Hepatocyte (in vitro differentiated cells): ENCODE measurements around the gene TCOF1.

Source experiments
- EZH2 ChIP-seq: fragments of 200-600 bp; sonication (generic); IDR thresholded peaks from 2 replicates; pipeline ENCODE4 v1.6.1; 2016; ENCODE audit warnings: antibody characterized with exemption, mild to moderate bottlenecking, borderline replicate concordance
- TF ChIP-seq, protein P1 (sequence below): fragments of 200-600 bp; sonication (generic); IDR thresholded peaks from 2 replicates; pipeline ENCODE4 v1.5.1; 2016; ENCODE audit warnings: antibody characterized with exemption, mild to moderate bottlenecking; ENCODE audit not compliant: poor library complexity

GRCh38 chr5:150341331-150341730, 16.2 kb upstream of the TCOF1 start:
- TF ChIP-seq, protein P1, sequence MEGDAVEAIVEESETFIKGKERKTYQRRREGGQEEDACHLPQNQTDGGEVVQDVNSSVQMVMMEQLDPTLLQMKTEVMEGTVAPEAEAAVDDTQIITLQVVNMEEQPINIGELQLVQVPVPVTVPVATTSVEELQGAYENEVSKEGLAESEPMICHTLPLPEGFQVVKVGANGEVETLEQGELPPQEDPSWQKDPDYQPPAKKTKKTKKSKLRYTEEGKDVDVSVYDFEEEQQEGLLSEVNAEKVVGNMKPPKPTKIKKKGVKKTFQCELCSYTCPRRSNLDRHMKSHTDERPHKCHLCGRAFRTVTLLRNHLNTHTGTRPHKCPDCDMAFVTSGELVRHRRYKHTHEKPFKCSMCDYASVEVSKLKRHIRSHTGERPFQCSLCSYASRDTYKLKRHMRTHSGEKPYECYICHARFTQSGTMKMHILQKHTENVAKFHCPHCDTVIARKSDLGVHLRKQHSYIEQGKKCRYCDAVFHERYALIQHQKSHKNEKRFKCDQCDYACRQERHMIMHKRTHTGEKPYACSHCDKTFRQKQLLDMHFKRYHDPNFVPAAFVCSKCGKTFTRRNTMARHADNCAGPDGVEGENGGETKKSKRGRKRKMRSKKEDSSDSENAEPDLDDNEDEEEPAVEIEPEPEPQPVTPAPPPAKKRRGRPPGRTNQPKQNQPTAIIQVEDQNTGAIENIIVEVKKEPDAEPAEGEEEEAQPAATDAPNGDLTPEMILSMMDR = no peak
- TF ChIP-seq EZH2 = no peak
